ENCODE measurements around the gene SH3BP5L. TPM values are rescaled to one million over a fixed set of nuclear protein-coding genes. Genes with fewer than 3 reads are reported as not detected.

SH3BP5L gene
- total and polyA plus RNA-seq, 4 donors: 16.4 to 25.5 (median 17.5) TPM

GRCh38 chr1:248857201-248857600 is 31.5 kb upstream of the SH3BP5L start:
- whole genome bisulfite sequencing, 2 donors: 82 to 85% methylated on average over 7 of the region's 7 CpGs
- no peak for TF ChIP-seq CTCF (IDR thresholded peaks at IDR 0.05; ENCODE audit: control extremely low read depth, extremely low read depth)
- Histone ChIP-seq H3K4me3 (no peak overlapping the region), H3K36me3 (ENCODE audit: control insufficient read depth in 4 of 4, insufficient read depth in 4 of 4, low read length in 4 of 4) (peaks cover 0 to 13% (median 6%) of the 10 kb centered on the region in 4 donors), H3K4me1 (ENCODE audit: control insufficient read depth in 5 of 5, insufficient read depth in 5 of 5, low read length in 5 of 5) (peaks cover 0 to 21% (median 6%) of the 10 kb centered on the region in 5 donors), H3K9ac (ENCODE audit: insufficient read depth in 1 of 2, low read length in 2 of 2) (peak overlapping the region in 1 of 2 donors; percentile 16), H3K27me3 (ENCODE audit: control insufficient read depth in 3 of 3, insufficient read depth in 3 of 3, low read length in 2 of 3) (no peaks in the 10 kb centered on the region), H3K27ac (ENCODE audit: low read depth in 1 of 2, low read length in 1 of 2) (peak overlapping the region in 1 of 2 donors; percentile 89), H3K9me3 (ENCODE audit: control insufficient read depth in 4 of 4, insufficient read depth in 3 of 4, low read length in 3 of 4) (no peaks in the 10 kb centered on the region)
- no peak for DNase-seq
- ATAC-seq (ENCODE audit: insufficient read depth, low FRiP score): no peak

GRCh38 chr1:248856176-248856575 is 30.5 kb upstream of the SH3BP5L start:
- 94 to 98% methylated on average over 1 of the region's 1 CpG for WGBS, 2 donors
- H3K27ac ChIP-seq (ENCODE audit: low read depth in 1 of 2, low read length in 1 of 2): no peak overlapping the region
- DNase-seq: no peak
- H3K4me1 ChIP-seq (ENCODE audit: control insufficient read depth in 5 of 5, insufficient read depth in 5 of 5, low read length in 5 of 5): peaks cover 0 to 21% (median 6%) of the 10 kb centered on the region in 5 donors
- peaks cover 0 to 13% (median 6%) of the 10 kb centered on the region in 4 donors for H3K36me3 ChIP-seq (ENCODE audit: control insufficient read depth in 4 of 4, insufficient read depth in 4 of 4, low read length in 4 of 4)
- H3K9ac ChIP-seq (ENCODE audit: insufficient read depth in 1 of 2, low read length in 2 of 2): no peak overlapping the region
- H3K27me3 ChIP-seq (ENCODE audit: control insufficient read depth in 3 of 3, insufficient read depth in 3 of 3, low read length in 2 of 3): no peaks in the 10 kb centered on the region
- H3K9me3 ChIP-seq (ENCODE audit: control insufficient read depth in 4 of 4, insufficient read depth in 3 of 4, low read length in 3 of 4): no peaks in the 10 kb centered on the region
- no peak overlapping the region for H3K4me3 ChIP-seq
- no peak for TF ChIP-seq CTCF (IDR thresholded peaks at IDR 0.05; ENCODE audit: control extremely low read depth, extremely low read depth)
- no peak for ATAC-seq (ENCODE audit: insufficient read depth, low FRiP score)

- Histone ChIP-seq H3K27ac (ENCODE audit: low read depth in 1 of 2, low read length in 1 of 2) (no peak overlapping the region), H3K4me3 (no peak overlapping the region), H3K4me1 (ENCODE audit: control insufficient read depth in 5 of 5, insufficient read depth in 5 of 5, low read length in 5 of 5) (peaks cover 0 to 21% (median 6%) of the 10 kb centered on the region in 5 donors), H3K27me3 (ENCODE audit: control insufficient read depth in 3 of 3, insufficient read depth in 3 of 3, low read length in 2 of 3) (no peaks in the 10 kb centered on the region), H3K9ac (ENCODE audit: insufficient read depth in 1 of 2, low read length in 2 of 2) (no peak overlapping the region), H3K36me3 (ENCODE audit: control insufficient read depth in 4 of 4, insufficient read depth in 4 of 4, low read length in 4 of 4) (peaks cover 4 to 13% (median 8%) of the 10 kb centered on the region in 4 donors), H3K9me3 (ENCODE audit: control insufficient read depth in 4 of 4, insufficient read depth in 3 of 4, low read length in 3 of 4) (no peaks in the 10 kb centered on the region)
- ATAC-seq (ENCODE audit: insufficient read depth, low FRiP score) (no peak), DNase-seq (no peak)
- TF ChIP-seq CTCF (IDR thresholded peaks at IDR 0.05; ENCODE audit: control extremely low read depth, extremely low read depth): no peak
- WGBS, 2 donors: 91 to 97% methylated on average over 6 of the region's 6 CpGs
These were observed 29.9 kb upstream of the SH3BP5L start for GRCh38 chr1:248855580-248855979.

All from lung (tissue), 12 donors.